SK-N-SH treated with all-trans-retinoic acid at 6 μM for 48 hours (cell line): Measurements from ENCODE around the gene JKAMP.

Source experiments
- ATAC-seq: fragments of 200-7000 bp; cut with Tn5 transposase; 3 replicates; pipeline ENCODE4 v1.9.1; 2020; ENCODE audit warnings: mild to moderate bottlenecking, moderate library complexity
- ARNTL ChIP-seq: fragments of 450-650 bp; formaldehyde crosslinking; IDR thresholded peaks from 2 replicates; pipeline ENCODE4 v1.5.0; 2020; ENCODE audit warnings: low read depth, mild to moderate bottlenecking, moderate library complexity, borderline replicate concordance
- BACH2 ChIP-seq: fragments of 250-450 bp; sonication (Bioruptor Pico); IDR thresholded peaks from 2 replicates; pipeline ENCODE4 v1.9.0; 2021; ENCODE audit warnings: mild to moderate bottlenecking, borderline replicate concordance
- CSDC2 ChIP-seq: fragments of 250-450 bp; sonication (Bioruptor Pico); IDR thresholded peaks from 2 replicates; pipeline ENCODE4 v1.5.0; 2020; ENCODE audit warnings: mild to moderate bottlenecking, moderate library complexity
- ESRRG ChIP-seq: fragments of 250-450 bp; sonication (Bioruptor Pico); IDR thresholded peaks from 2 replicates; pipeline ENCODE4 v1.6.1; 2021; ENCODE audit warnings: mild to moderate bottlenecking
- GLIS3 ChIP-seq: fragments of 250-450 bp; sonication (Bioruptor Pico); IDR thresholded peaks from 2 replicates; pipeline ENCODE4 v1.5.0; 2020; ENCODE audit warnings: mild to moderate bottlenecking, moderate library complexity
- ISL1 ChIP-seq: fragments of 250-450 bp; sonication (Bioruptor Pico); IDR thresholded peaks from 2 replicates; pipeline ENCODE4 v2.1.2; 2022; ENCODE audit warnings: mild to moderate bottlenecking, moderate library complexity
- OSR1 ChIP-seq: fragments of 250-450 bp; sonication (Bioruptor Pico); IDR thresholded peaks from 2 replicates; pipeline ENCODE4 v1.8.0; 2022; ENCODE audit warnings: moderate library complexity, mild to moderate bottlenecking, inconsistent platforms
- PPARA ChIP-seq: fragments of 250-450 bp; sonication (Bioruptor Pico); IDR thresholded peaks from 2 replicates; pipeline ENCODE4 v1.5.0; 2020; ENCODE audit warnings: mild to moderate bottlenecking, borderline replicate concordance
- RARB ChIP-seq: fragments of 250-450 bp; sonication (Bioruptor Pico); IDR thresholded peaks from 2 replicates; pipeline ENCODE4 v1.8.0; 2021; ENCODE audit warnings: mild to moderate bottlenecking, moderate library complexity
- SNAI2 ChIP-seq: fragments of 250-450 bp; sonication (Bioruptor Pico); IDR thresholded peaks from 2 replicates; pipeline ENCODE4 v1.5.0; 2020; ENCODE audit warnings: mild to moderate bottlenecking, moderate library complexity
- TCF4 ChIP-seq: fragments of 250-450 bp; sonication (Bioruptor Pico); IDR thresholded peaks from 2 replicates; pipeline ENCODE4 v1.8.0; 2021; ENCODE audit warnings: mild to moderate bottlenecking, moderate library complexity, borderline replicate concordance
- TOX ChIP-seq: fragments of 250-450 bp; sonication (Bioruptor Pico); IDR thresholded peaks from 2 replicates; pipeline ENCODE4 v1.8.0; 2021; ENCODE audit warnings: mild to moderate bottlenecking, moderate library complexity, borderline replicate concordance
- ZC3H10 ChIP-seq: fragments of 250-450 bp; sonication (Bioruptor Pico); IDR thresholded peaks from 2 replicates; pipeline ENCODE4 v1.5.1; 2021; ENCODE audit warnings: mild to moderate bottlenecking, moderate library complexity
- ZFP3 ChIP-seq: fragments of 250-450 bp; sonication (Bioruptor Pico); IDR thresholded peaks from 2 replicates; pipeline ENCODE4 v1.5.0; 2020; ENCODE audit warnings: mild to moderate bottlenecking, moderate library complexity
- ZFP30 ChIP-seq: fragments of 450-650 bp; formaldehyde crosslinking; IDR thresholded peaks from 2 replicates; pipeline ENCODE4 v1.5.0; 2022; ENCODE audit warnings: mild to moderate bottlenecking, moderate library complexity
- ZNF565 ChIP-seq: fragments of 450-650 bp; formaldehyde crosslinking; conservative IDR thresholded peaks from 2 replicates; pipeline ENCODE4 v1.5.0; 2020; ENCODE audit warnings: low read depth, mild to moderate bottlenecking, moderate library complexity
- ZNF70 ChIP-seq: fragments of 450-650 bp; formaldehyde crosslinking; IDR thresholded peaks from 2 replicates; pipeline ENCODE4 v1.5.0; 2020; ENCODE audit warnings: mild to moderate bottlenecking, moderate library complexity
- ZNF8 ChIP-seq: fragments of 450-650 bp; formaldehyde crosslinking; IDR thresholded peaks from 2 replicates; pipeline ENCODE4 v1.5.0; 2020; ENCODE audit warnings: mild to moderate bottlenecking, moderate library complexity
- TF ChIP-seq, protein P1 (sequence below): fragments of 250-450 bp; sonication (Bioruptor Pico); IDR thresholded peaks from 2 replicates; pipeline ENCODE4 v1.5.1; 2020; ENCODE audit warnings: low read depth, mild to moderate bottlenecking, moderate library complexity
- TF ChIP-seq, protein P2 (sequence below): fragments of 250-450 bp; sonication (Bioruptor Pico); IDR thresholded peaks from 2 replicates; pipeline ENCODE4 v1.5.0; 2020; ENCODE audit warnings: mild to moderate bottlenecking, moderate library complexity
- TF ChIP-seq, protein P3 (sequence below): fragments of 250-450 bp; sonication (Bioruptor Pico); IDR thresholded peaks from 2 replicates; pipeline ENCODE4 v1.5.1; 2021; ENCODE audit warnings: mild to moderate bottlenecking, moderate library complexity
- TF ChIP-seq, protein P4 (sequence below): fragments of 250-450 bp; sonication (Bioruptor Pico); IDR thresholded peaks from 2 replicates; pipeline ENCODE4 v1.8.0; 2021; ENCODE audit warnings: low read depth, mild to moderate bottlenecking, moderate library complexity, borderline replicate concordance
- TF ChIP-seq, protein P5 (sequence below): fragments of 250-450 bp; sonication (Bioruptor Pico); IDR thresholded peaks from 2 replicates; pipeline ENCODE4 v1.8.0; 2020; ENCODE audit warnings: mild to moderate bottlenecking, moderate library complexity, borderline replicate concordance

Gene JKAMP

DNA sequence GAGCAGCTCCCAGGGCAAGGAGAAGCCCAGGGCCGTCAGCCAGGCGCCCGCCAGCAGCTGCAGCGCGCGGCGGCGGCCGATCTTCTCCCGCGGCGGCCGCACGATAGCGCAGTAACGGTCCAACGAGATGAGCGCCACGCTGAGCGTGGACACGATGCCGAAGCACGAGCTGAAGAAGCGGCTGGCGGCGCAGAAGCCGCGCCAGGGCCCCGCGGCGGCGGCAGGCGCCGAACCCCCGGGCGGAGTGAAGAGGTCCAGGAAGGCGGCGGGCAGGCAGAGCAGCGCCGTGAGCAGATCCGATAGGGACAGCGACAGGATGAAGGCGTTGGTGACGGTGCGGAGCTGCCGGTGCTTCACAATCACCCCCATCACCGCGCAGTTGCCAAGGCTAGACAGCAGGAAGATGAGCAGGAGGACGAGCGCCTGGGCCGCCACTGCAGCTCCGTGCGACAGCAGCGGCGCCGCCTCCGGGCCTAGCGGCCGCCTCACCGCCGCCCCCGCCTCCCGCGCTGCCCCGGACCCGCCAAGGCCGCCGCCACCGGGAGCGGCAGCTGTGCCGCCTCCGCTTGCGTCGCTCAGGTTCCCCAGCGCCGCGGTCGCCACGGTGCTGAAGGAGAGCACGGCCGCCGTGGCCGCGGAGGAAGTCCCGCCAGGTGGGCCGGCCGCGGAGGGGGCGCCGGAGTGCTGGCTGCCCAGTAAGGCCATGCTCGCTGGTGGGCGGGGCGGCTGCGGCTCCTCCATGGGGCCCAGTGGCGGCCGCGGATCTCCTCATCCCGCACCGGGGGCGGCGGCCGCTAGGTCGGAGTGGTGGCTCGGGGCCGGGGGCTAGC, 19.6 kb upstream of the JKAMP start:
- peak; percentile 80 for ATAC-seq
- TF ChIP-seq ZFP30 (CRISPR knock-in tag) (no peak), BACH2 (no peak), ESRRG (CRISPR knock-in tag) (no peak), PPARA (no peak), CSDC2 (CRISPR knock-in tag) (no peak), ARNTL (CRISPR knock-in tag) (no peak), TCF4 (no peak), ZC3H10 (CRISPR knock-in tag) (no peak), ZFP3 (CRISPR knock-in tag) (no peak), ZNF565 (CRISPR knock-in tag) (no peak), ISL1 (CRISPR knock-in tag) (no peak)
- TF ChIP-seq, protein P1, sequence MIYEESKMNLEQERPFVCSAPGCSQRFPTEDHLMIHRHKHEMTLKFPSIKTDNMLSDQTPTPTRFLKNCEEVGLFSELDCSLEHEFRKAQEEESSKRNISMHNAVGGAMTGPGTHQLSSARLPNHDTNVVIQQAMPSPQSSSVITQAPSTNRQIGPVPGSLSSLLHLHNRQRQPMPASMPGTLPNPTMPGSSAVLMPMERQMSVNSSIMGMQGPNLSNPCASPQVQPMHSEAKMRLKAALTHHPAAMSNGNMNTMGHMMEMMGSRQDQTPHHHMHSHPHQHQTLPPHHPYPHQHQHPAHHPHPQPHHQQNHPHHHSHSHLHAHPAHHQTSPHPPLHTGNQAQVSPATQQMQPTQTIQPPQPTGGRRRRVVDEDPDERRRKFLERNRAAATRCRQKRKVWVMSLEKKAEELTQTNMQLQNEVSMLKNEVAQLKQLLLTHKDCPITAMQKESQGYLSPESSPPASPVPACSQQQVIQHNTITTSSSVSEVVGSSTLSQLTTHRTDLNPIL (CRISPR knock-in tag): no peak
- TF ChIP-seq, protein P2, sequence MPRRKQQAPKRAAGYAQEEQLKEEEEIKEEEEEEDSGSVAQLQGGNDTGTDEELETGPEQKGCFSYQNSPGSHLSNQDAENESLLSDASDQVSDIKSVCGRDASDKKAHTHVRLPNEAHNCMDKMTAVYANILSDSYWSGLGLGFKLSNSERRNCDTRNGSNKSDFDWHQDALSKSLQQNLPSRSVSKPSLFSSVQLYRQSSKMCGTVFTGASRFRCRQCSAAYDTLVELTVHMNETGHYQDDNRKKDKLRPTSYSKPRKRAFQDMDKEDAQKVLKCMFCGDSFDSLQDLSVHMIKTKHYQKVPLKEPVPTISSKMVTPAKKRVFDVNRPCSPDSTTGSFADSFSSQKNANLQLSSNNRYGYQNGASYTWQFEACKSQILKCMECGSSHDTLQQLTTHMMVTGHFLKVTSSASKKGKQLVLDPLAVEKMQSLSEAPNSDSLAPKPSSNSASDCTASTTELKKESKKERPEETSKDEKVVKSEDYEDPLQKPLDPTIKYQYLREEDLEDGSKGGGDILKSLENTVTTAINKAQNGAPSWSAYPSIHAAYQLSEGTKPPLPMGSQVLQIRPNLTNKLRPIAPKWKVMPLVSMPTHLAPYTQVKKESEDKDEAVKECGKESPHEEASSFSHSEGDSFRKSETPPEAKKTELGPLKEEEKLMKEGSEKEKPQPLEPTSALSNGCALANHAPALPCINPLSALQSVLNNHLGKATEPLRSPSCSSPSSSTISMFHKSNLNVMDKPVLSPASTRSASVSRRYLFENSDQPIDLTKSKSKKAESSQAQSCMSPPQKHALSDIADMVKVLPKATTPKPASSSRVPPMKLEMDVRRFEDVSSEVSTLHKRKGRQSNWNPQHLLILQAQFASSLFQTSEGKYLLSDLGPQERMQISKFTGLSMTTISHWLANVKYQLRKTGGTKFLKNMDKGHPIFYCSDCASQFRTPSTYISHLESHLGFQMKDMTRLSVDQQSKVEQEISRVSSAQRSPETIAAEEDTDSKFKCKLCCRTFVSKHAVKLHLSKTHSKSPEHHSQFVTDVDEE (CRISPR knock-in tag): no peak

DNA sequence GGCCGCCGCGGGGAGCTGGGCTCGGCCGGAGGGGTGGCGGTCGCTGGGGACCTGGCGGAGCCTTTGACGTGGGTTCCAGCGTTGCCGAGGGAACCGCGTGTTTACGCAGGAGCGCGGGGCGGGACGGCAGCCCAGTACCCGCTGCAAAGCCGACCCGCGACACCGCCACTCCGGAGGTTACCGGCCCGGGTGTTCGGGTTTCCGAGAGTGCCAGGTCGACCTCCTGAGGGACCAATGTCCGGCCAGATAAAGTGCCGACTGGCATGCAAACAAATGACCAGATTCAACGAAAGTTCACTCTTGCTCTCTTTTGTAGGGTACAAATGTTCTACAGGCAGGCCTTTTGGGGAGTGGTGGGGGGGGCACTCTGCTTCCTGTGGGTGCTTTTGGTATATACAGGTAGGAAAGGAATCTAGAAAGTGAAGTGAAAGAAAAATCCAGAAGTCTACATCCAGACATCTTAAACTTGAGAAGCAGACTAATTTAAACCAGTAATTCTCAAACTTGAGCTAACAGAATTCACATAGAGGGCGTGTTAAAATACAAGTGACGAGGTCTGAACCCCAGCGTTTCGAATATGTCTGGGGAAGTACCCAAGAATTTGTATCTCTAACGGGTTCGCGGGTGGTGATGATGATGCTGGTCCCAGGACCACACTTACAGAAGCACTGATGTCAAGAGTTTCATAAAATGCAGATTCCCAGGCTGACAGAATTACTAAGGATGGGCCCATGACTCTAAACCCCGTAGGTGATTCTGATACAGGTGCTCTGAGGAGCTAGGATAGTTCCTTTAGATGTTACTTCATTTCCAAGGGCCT, 18.8 kb upstream of the JKAMP start, which contains the start of gene GPR135:
GPR135 (minus strand) TSS at position 65 of the 820 bp plus-strand sequence. CDS start 154 bp downstream, outside the sequence.
- TF ChIP-seq, protein P1 (CRISPR knock-in tag): no peak
- TF ChIP-seq, protein P3, sequence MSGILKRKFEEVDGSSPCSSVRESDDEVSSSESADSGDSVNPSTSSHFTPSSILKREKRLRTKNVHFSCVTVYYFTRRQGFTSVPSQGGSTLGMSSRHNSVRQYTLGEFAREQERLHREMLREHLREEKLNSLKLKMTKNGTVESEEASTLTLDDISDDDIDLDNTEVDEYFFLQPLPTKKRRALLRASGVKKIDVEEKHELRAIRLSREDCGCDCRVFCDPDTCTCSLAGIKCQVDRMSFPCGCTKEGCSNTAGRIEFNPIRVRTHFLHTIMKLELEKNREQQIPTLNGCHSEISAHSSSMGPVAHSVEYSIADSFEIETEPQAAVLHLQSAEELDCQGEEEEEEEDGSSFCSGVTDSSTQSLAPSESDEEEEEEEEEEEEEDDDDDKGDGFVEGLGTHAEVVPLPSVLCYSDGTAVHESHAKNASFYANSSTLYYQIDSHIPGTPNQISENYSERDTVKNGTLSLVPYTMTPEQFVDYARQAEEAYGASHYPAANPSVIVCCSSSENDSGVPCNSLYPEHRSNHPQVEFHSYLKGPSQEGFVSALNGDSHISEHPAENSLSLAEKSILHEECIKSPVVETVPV (CRISPR knock-in tag): no peak
- TF ChIP-seq, protein P4, sequence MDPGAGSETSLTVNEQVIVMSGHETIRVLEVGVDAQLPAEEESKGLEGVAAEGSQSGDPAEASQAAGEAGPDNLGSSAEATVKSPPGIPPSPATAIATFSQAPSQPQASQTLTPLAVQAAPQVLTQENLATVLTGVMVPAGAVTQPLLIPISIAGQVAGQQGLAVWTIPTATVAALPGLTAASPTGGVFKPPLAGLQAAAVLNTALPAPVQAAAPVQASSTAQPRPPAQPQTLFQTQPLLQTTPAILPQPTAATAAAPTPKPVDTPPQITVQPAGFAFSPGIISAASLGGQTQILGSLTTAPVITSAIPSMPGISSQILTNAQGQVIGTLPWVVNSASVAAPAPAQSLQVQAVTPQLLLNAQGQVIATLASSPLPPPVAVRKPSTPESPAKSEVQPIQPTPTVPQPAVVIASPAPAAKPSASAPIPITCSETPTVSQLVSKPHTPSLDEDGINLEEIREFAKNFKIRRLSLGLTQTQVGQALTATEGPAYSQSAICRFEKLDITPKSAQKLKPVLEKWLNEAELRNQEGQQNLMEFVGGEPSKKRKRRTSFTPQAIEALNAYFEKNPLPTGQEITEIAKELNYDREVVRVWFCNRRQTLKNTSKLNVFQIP (CRISPR knock-in tag): no peak
- TF ChIP-seq OSR1 (no peak), ZNF565 (CRISPR knock-in tag) (no peak), ZNF8 (CRISPR knock-in tag) (no peak), PPARA (no peak), ZFP3 (CRISPR knock-in tag) (no peak), ISL1 (CRISPR knock-in tag) (no peak), TOX (no peak), SNAI2 (CRISPR knock-in tag) (no peak), ZFP30 (CRISPR knock-in tag) (no peak), ZC3H10 (CRISPR knock-in tag) (no peak)
- no peak; the same call in 1 of the 3 replicates for ATAC-seq

DNA sequence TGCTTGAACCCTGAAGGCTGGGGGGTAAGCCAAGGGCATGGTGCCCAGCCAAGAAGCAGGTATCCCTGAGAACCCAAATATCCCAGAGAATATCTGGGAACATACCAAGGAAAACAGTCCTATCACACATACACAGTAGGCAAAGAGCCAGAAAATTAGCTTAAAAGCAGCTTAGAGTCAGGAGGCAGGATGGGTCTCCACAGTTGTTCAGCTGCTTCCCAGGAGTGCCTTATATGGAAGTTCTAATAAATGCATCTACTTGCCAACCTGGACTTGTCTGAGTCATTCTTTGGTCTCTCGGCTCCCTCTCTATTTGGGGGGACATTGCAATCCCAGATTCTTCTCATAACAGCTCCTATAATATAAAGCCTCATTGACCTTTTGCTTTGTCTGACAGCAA, 10.1 kb upstream of the JKAMP start:
- ATAC-seq: peak; percentile 76
- TF ChIP-seq ARNTL (CRISPR knock-in tag) (no peak), TCF4 (no peak), ZNF8 (CRISPR knock-in tag) (no peak), ISL1 (CRISPR knock-in tag) (no peak), ZFP30 (CRISPR knock-in tag) (no peak), TOX (no peak), GLIS3 (CRISPR knock-in tag) (no peak), ZC3H10 (CRISPR knock-in tag) (no peak), SNAI2 (CRISPR knock-in tag) (no peak), CSDC2 (CRISPR knock-in tag) (no peak), OSR1 (no peak), RARB (CRISPR knock-in tag) (no peak), ZNF70 (CRISPR knock-in tag) (no peak), ZNF565 (CRISPR knock-in tag) (no peak), ZFP3 (CRISPR knock-in tag) (no peak)
- TF ChIP-seq, protein P1 (CRISPR knock-in tag): no peak
- TF ChIP-seq, protein P5, sequence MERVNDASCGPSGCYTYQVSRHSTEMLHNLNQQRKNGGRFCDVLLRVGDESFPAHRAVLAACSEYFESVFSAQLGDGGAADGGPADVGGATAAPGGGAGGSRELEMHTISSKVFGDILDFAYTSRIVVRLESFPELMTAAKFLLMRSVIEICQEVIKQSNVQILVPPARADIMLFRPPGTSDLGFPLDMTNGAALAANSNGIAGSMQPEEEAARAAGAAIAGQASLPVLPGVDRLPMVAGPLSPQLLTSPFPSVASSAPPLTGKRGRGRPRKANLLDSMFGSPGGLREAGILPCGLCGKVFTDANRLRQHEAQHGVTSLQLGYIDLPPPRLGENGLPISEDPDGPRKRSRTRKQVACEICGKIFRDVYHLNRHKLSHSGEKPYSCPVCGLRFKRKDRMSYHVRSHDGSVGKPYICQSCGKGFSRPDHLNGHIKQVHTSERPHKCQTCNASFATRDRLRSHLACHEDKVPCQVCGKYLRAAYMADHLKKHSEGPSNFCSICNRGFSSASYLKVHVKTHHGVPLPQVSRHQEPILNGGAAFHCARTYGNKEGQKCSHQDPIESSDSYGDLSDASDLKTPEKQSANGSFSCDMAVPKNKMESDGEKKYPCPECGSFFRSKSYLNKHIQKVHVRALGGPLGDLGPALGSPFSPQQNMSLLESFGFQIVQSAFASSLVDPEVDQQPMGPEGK (CRISPR knock-in tag): no peak
